ENCODE data around the gene MPI.
"Not testable (repeated sequence)": the region's sequence is repeated elsewhere in the genome, so short reads cannot be mapped to it uniquely, and the experiment has no call there.

MPI gene

GRCh38 chr15:74872702-74873035, 17.2 kb upstream of the MPI start:
- H3K27ac ChIP-seq: peak overlapping the region; percentile 82
- no peak for TF ChIP-seq CTCF (conservative IDR thresholded peaks at IDR 0.05)

- no peak for TF ChIP-seq CTCF (conservative IDR thresholded peaks at IDR 0.05)
- peak within 1 kb of the TSS; percentile 82 for H3K27ac ChIP-seq
These were observed 16.6 kb upstream of the MPI start, which contains the start of gene SCAMP2 for GRCh38 chr15:74873036-74873755. Gene SCAMP2 (minus strand): TSS chr15:74873365. CDS start chr15:74873255, 110 bp downstream.

DNA sequence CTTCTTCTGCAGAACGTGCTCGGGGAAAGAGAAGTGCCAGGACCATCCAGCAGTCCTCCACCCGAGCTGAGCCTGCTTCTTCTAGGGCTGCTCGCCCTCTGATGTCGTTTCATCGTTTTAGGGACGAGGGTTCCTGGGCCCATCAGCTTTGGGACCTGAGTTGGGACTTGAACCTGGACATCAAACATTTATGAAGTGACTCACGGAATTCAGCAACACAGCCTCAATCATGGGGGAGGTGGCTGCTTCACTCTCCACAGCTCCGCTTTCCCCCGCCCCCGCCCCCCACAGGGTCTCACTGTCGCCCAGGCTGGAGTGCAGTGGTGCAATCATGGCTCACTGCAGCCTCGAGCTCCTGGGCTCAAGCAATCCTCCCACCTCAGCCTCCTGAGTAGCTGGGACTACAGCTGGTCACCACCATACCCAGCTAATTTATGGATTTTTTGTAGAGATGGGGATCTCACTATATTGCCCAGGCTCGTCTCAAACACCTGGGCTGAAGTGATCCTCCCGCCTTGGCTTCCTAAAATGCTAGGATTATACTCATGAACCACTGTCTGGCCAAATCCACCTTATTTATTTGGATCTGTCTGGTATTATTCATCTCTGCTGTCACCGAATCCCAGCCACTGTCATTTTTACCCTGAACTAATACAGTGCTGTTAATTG, 16.0 kb upstream of the MPI start:
- TF ChIP-seq CTCF (conservative IDR thresholded peaks at IDR 0.05): no peak
- H3K27ac ChIP-seq: peak overlapping the region; percentile 82

DNA sequence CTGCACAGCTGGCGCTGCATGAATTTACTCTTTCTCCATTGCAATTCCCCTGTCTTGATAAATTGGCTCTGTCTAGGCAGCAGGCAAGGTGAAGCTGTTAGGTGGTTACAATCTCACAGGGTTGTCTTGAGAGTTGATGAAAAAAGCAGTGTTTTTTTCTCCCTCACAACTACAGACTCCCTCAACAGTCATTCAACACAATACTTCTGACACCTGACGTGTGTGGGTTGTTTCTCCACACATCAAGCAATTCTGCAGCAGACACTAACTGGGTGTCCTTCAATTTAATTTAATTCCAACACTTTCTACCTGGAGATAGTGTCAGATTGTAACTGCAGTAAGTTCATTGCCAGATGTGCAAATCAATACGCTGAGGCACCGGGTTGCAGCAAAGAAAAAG, 11.6 kb upstream of the MPI start:
- no peak for TF ChIP-seq CTCF (conservative IDR thresholded peaks at IDR 0.05)
- H3K27ac ChIP-seq: no peak overlapping the region

DNA sequence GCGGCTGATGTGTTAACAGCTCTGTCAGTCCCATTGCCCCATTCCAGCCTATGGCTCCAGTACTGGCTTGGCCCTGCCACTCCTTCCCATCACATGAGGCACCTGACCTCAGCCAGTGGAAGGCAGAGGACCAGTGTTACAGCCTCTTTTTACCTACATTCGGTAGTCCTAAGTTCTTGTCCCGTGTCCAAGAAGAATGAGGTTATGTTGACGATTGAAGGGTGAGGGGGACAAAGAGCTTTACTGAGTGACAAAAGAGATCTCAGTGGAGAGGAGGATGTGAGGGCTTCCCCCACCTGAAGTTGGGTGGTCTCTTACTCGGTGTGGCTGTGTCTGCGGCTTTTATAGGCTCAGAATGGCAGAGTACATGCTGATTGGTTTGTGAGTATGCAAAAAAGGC, 7.3 kb upstream of the MPI start:
- TF ChIP-seq CTCF (conservative IDR thresholded peaks at IDR 0.05): no peak
- no peak overlapping the region for H3K27ac ChIP-seq

DNA sequence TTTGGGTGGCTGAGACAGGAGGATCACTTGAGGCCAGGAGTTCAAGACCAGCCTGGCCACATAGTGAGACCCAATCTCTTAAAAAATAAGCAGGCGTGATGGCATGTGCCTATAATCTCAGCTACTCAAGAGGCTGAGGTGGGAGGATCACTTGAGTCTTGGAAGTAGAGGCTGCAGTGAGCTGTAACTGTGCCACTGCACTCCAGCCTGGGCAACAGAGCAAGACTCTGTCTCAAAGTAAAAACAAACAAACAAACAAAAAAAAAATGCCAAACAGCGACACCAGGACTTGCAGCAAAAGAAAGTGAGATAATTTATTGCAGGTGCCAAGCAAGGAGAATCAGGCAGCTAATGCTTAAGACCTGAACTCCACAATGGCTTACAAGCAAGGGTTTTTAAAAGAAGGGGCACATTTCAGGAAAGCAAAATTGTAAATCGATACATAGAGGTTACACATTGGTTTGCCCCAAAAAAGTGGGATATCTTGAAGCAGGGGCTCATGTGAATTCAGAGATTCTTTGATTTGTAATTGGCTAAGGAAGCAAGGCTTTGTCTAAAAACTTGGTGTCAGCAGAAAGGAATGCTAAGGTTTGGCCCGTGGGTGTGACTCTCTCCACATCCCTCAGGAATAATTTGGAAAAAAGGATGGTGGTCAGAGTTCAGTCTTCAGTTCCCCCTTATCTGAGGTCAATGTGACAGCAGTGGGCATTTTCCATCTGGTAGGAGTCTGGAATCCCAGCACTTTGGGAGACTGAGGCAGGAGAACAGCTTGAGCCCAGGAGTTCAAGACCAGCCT, 5.2 kb upstream of the MPI start:
- TF ChIP-seq CTCF (conservative IDR thresholded peaks at IDR 0.05): no peak
- H3K27ac ChIP-seq: no peak overlapping the region

DNA sequence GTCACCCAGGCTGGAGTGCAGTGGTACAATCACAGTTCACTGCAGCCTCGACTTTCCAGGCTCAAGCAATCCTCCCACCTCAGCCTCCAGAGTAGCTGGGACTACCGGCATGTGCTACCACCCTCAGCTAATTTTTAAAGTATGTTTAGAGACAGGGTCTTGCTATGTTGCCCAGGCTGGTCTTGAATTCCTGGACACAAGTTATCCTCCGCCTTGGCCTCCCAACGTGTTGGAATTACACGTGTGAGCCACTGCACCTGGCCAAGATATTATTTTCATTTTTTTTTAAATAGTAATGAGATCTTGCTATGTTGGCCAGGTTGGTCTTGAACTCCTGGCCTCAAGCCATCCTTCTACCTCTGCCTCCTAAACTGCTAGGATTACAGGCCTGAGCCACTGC, 4.4 kb upstream of the MPI start:
- TF ChIP-seq CTCF (conservative IDR thresholded peaks at IDR 0.05): no peak
- H3K27ac ChIP-seq: no peak overlapping the region

GRCh38 chr15:74887537-74888193, 2.2 kb upstream of the MPI start:
- not testable (repeated sequence) for H3K27ac ChIP-seq
